ENCODE data around the gene SLC35F3. TPM values are rescaled to one million over a fixed set of nuclear protein-coding genes. Genes with fewer than 3 reads are reported as not detected.

SLC35F3 gene
- total RNA-seq, 8 experiments from 2014 or later: 0.46 to 2.1 (median 0.71) TPM; not detected in 3

DNA sequence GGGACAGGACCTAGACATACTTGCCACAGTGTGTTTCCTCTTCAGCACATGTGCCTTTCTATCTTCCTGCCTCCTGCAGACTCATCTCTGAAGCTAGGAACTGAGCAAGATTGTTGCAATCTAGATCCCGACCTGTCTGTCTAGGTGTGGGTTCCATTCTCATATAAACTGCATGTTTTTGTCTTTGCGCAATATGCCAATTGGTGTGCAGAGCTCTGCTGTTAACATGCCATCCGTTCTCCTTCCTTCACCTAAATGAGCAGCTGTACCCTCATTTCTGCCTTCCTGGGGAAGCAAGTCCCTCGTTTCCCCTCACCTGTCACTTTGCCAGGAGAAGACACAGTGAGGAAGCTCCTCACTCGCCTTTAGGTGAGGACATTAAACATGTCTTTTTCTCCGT is 55.5 kb downstream of the SLC35F3 start:
- H3K4me3 ChIP-seq: no peak overlapping the region
- in situ Hi-C loops (cut with MboI; ENCODE audit: low pct_unique_long_range_greater_than_20kb in 2 of 9, low sequenced_read_pairs in 9 of 9, unreplicated experiment in 9 of 9): no loop called here
- ATAC-seq (replicated peaks in 6 of 8): no peak
- WGBS, 10 experiments: 0 to 90% (median 67%) methylated on average over 1 to 6 of the region's 6 CpGs; no CpG with 5 or more reads in 1 of the 10 experiments
- peaks cover 0 to 5% of the 10 kb centered on the region in 2 donors for H3K4me1 ChIP-seq (replicated peaks in 1 of 2)
- H3K27ac ChIP-seq: no peak overlapping the region

- Histone ChIP-seq H3K4me1 (replicated peaks in 1 of 2) (peaks cover 0 to 5% of the 10 kb centered on the region in 2 donors), H3K4me3 (no peak overlapping the region), H3K27ac (no peak overlapping the region)
- WGBS, 10 experiments: 0 to 97% (median 85%) methylated on average over 1 to 3 of the region's 3 CpGs; no CpG with 5 or more reads in 4 of the 10 experiments
- in situ Hi-C loops (cut with MboI; ENCODE audit: low pct_unique_long_range_greater_than_20kb in 2 of 9, low sequenced_read_pairs in 9 of 9, unreplicated experiment in 9 of 9): no loop called here
- ATAC-seq (replicated peaks in 6 of 8): no peak
Measured at GRCh38 chr1:233960386-233960785, 55.9 kb downstream of the SLC35F3 start.

DNA sequence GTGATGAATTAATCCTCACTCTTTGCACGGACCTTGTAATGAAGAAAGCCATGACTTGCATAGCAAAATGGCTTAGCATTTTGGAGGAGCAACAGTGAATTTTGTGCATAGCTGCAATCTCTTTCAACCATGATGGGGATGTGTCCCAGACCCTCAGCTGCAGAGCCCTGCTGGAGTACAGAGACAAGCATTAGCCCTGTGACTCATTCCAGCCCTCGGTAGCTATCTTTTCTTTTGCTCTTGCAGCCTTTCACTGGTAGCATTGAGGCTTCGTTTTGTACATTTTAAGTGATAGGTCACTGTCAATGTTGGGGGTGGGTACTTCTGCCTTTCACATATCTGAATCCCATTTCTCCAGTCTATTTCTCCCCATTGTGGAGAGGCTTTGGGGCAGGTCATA is 58.4 kb downstream of the SLC35F3 start:
- no peak for ATAC-seq (replicated peaks in 6 of 8)
- no peak overlapping the region for H3K4me3 ChIP-seq
- WGBS, 10 experiments: 10 to 100% (median 64%) methylated on average over 1 to 3 of the region's 3 CpGs; no CpG with 5 or more reads in 2 of the 10 experiments
- H3K27ac ChIP-seq: no peak overlapping the region
- H3K4me1 ChIP-seq (replicated peaks in 1 of 2): peaks cover 0 to 5% of the 10 kb centered on the region in 2 donors
- in situ Hi-C loops (cut with MboI; ENCODE audit: low pct_unique_long_range_greater_than_20kb in 2 of 9, low sequenced_read_pairs in 9 of 9, unreplicated experiment in 9 of 9): no loop called here

DNA sequence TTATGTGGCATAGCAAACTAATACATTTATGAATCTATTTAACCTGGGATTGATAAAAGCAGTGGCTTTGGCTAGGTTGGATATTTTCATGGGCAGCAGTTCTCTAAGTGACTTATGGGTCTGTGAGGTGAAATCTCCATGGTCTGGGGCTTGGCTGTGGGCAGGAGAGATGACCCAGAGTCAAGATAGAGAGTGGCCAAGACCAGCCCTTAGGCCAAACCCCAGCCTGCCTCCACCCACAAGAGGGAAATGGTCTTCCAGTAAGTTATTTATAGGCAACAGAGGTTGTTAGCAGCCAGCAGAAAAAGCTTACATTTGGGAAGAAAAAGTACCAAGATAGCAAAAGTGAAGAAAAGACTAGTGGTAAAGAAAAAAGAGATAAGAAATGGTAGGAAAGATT is 61.4 kb downstream of the SLC35F3 start:
- Histone ChIP-seq H3K4me3 (no peak overlapping the region), H3K27ac (no peak overlapping the region), H3K4me1 (replicated peaks in 1 of 2) (no peaks in the 10 kb centered on the region)
- ATAC-seq (replicated peaks in 6 of 8): no peak
- in situ Hi-C loops (cut with MboI; ENCODE audit: low pct_unique_long_range_greater_than_20kb in 2 of 9, low sequenced_read_pairs in 9 of 9, unreplicated experiment in 9 of 9): no loop called here

DNA sequence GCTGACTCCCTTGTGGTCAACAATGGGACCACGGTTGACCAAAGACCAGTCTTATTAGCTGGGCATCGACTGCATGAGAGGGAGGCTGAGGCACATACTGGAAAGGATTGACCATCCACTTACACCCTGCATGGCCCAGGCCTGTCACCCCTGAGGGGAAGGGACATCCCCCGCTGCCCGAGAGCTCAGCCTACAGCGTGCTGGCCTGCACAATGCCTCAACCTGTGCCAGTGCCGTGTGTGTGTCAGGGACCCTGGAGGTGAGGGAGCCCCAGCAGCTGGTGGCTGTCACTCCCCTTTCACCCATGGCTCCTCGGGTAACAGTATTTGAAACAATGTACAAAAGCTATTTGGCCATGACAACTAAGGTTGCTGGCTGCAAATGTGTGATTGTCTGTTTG is 67.3 kb downstream of the SLC35F3 start:
- Histone ChIP-seq H3K4me3 (no peak overlapping the region), H3K4me1 (replicated peaks in 1 of 2) (peaks cover 9 to 12% of the 10 kb centered on the region in 2 donors), H3K27ac (no peak overlapping the region)
- ATAC-seq (replicated peaks in 6 of 8): no peak
- in situ Hi-C loops (cut with MboI; ENCODE audit: low pct_unique_long_range_greater_than_20kb in 2 of 9, low sequenced_read_pairs in 9 of 9, unreplicated experiment in 9 of 9): no loop called here
- 17 to 90% (median 80%) methylated on average over 2 to 7 of the region's 7 CpGs; no CpG with 5 or more reads in 4 of the 10 experiments for WGBS, 10 experiments

GRCh38 chr1:233972563-233972950 is 68.1 kb downstream of the SLC35F3 start:
- ATAC-seq (replicated peaks in 6 of 8): no peak
- no peak overlapping the region for H3K4me3 ChIP-seq
- in situ Hi-C loops (cut with MboI; ENCODE audit: low pct_unique_long_range_greater_than_20kb in 2 of 9, low sequenced_read_pairs in 9 of 9, unreplicated experiment in 9 of 9): no loop called here
- peak overlapping the region in 1 of 2 donors; percentile 69 for H3K27ac ChIP-seq
- peaks cover 9 to 12% of the 10 kb centered on the region in 2 donors for H3K4me1 ChIP-seq (replicated peaks in 1 of 2)
- 10 to 88% (median 76%) methylated on average over 1 to 4 of the region's 4 CpGs; no CpG with 5 or more reads in 3 of the 10 experiments for WGBS, 10 experiments

- Histone ChIP-seq H3K4me1 (replicated peaks in 1 of 2) (peaks cover 9 to 12% of the 10 kb centered on the region in 2 donors), H3K27ac (peak overlapping the region; percentile 9 to 69), H3K4me3 (no peak overlapping the region)
- in situ Hi-C loops (cut with MboI; ENCODE audit: low pct_unique_long_range_greater_than_20kb in 2 of 9, low sequenced_read_pairs in 9 of 9, unreplicated experiment in 9 of 9): no loop called here
- 0 to 91% (median 75%) methylated on average over 2 to 5 of the region's 7 CpGs; no CpG with 5 or more reads in 1 of the 10 experiments for WGBS, 10 experiments
- peak in 6 of 8 experiments; percentile 33 to 99 (median 97) for ATAC-seq (replicated peaks in 6 of 8)
Measured at GRCh38 chr1:233972951-233973635, 68.6 kb downstream of the SLC35F3 start.

- Histone ChIP-seq H3K27ac (no peak overlapping the region), H3K4me3 (no peak overlapping the region), H3K4me1 (replicated peaks in 1 of 2) (peaks cover 9 to 12% of the 10 kb centered on the region in 2 donors)
- in situ Hi-C loops (cut with MboI; ENCODE audit: low pct_unique_long_range_greater_than_20kb in 2 of 9, low sequenced_read_pairs in 9 of 9, unreplicated experiment in 9 of 9): no loop called here
- 15 to 92% (median 59%) methylated on average over 3 to 10 of the region's 11 CpGs; no CpG with 5 or more reads in 4 of the 10 experiments for WGBS, 10 experiments
- ATAC-seq (replicated peaks in 6 of 8): no peak
Measured at GRCh38 chr1:233975486-233975885, 71.0 kb downstream of the SLC35F3 start.

DNA sequence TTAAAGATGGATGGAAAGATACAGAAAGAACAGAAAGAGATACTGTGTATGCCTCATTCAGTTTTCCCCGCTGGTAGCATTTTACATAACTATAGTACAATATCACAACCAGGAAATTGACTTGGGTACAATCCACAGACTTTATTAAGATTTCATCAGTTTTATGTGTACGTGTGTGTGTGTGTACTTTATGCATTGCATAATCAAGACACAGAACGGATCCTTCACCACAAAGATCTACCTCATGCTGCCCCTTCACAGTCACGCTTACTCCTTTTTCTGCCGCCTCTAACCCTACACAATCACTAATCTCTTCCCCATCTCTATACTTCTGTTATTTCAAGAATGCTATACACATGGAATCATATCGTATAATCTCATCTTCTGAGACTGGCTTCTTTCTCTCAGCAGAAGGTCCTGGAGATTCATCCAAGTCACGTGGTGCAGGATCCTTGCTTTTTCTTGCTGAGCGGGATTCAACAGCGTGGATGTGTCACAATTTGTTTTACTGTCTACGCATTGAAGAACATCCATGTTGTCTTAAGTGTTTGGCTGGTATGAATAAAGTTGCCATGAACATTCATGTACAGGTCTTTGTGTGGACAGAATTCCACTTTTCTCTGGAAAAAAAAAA is 76.7 kb downstream of the SLC35F3 start:
- in situ Hi-C loops (cut with MboI; ENCODE audit: low pct_unique_long_range_greater_than_20kb in 2 of 9, low sequenced_read_pairs in 9 of 9, unreplicated experiment in 9 of 9): no loop called here
- Histone ChIP-seq H3K27ac (no peak overlapping the region), H3K4me1 (replicated peaks in 1 of 2) (no peaks in the 10 kb centered on the region), H3K4me3 (no peak overlapping the region)
- ATAC-seq (replicated peaks in 6 of 8): no peak
- 8 to 100% (median 83%) methylated on average over 2 to 10 of the region's 10 CpGs for WGBS, 10 experiments

DNA sequence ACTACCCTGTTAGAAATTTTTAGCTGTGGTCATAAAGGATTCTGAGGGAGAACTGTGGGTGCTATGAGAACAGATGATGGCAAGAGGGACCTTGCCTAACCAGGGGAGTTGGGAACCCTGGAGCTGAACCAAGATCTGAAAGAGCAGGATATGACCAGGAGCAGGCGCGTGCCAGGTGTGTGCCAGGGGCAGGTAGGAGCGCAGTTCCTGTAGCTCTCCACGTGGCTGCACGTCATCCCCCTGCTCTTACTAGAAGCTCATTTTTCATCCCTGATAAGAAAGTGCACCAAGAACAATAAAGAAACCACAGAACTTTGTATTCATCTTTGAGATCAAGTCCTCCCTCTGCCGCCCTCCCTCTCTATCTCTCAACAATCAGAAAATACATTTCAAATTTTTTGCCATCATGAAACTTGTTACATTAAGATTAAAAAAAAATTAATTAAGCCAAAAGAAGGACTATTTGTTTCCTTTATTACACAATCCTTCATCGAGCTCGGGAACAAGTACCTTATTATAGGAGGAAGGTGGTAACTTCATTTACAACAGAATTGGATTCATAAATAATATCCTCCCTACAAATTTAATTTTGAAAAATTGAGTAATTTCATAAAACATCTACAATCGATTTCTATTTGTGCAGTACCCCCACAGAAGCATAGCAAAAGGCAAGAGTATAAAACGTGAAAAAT is 78.5 kb downstream of the SLC35F3 start:
- 15 to 86% (median 74%) methylated on average over 4 to 10 of the region's 10 CpGs for WGBS, 10 experiments
- Histone ChIP-seq H3K27ac (no peak overlapping the region), H3K4me1 (replicated peaks in 1 of 2) (no peaks in the 10 kb centered on the region), H3K4me3 (no peak overlapping the region)
- no peak for ATAC-seq (replicated peaks in 6 of 8)
- in situ Hi-C loops (cut with MboI; ENCODE audit: low pct_unique_long_range_greater_than_20kb in 2 of 9, low sequenced_read_pairs in 9 of 9, unreplicated experiment in 9 of 9): no loop called here

DNA sequence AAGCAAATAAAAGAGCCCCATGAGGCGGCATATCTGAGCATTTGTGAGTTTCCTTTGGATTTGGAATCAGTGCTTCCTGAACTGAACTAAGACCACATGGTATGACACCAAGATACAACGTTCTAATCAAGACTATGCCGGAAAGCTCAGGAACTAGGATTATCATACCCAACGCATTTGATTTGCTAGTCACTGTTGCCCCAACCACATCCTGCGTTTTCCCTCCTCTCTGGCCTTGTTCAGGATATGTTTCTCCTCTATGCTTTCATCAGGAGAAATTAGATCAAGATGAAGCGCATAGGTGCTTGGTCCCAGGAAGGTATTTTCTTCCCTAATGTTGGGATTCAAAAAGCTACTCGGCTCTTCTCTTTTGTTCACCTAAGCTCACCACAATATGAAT is 79.3 kb downstream of the SLC35F3 start:
- in situ Hi-C loops (cut with MboI; ENCODE audit: low pct_unique_long_range_greater_than_20kb in 2 of 9, low sequenced_read_pairs in 9 of 9, unreplicated experiment in 9 of 9): no loop called here
- Histone ChIP-seq H3K4me3 (no peak overlapping the region), H3K27ac (no peak overlapping the region), H3K4me1 (replicated peaks in 1 of 2) (no peaks in the 10 kb centered on the region)
- 10 to 97% (median 82%) methylated on average over 2 to 7 of the region's 7 CpGs for WGBS, 10 experiments
- ATAC-seq (replicated peaks in 6 of 8): no peak

DNA sequence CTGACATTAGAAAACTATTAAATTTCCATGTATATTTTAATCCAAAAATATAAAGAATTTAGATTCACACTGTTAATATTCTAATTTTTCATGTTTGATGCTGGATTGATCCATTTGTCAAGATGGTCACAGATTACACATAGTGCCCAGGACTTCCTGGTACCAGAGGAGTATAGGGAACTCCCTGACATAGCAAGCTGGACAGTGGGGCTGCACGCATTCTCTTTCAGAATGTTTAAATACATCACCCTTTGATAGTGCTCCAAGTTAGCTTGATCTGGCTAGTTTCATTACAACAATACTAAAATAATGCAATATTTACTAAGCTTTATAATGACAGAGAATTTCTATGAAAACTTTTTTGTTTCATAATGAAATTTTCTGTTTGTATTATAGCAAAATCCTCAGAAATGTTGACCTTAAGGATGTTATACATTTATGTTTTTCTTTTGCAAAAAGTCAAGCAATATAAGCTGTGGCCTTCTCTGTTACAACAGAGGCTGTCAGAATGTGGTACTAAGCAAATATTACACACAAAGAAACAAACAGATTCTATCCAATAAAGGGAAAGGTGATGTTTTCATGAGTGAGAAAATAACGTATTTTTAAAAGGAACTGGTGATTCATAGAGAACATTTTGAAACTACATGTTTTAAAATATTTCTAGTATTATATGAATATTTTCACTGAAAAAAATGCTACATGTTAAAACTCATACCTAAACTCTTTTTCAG is 84.7 kb downstream of the SLC35F3 start:
- Histone ChIP-seq H3K4me1 (replicated peaks in 1 of 2) (no peaks in the 10 kb centered on the region), H3K27ac (no peak overlapping the region), H3K4me3 (no peak overlapping the region)
- 0 to 94% (median 76%) methylated on average over 1 to 2 of the region's 2 CpGs for WGBS, 10 experiments
- in situ Hi-C loops (cut with MboI; ENCODE audit: low pct_unique_long_range_greater_than_20kb in 2 of 9, low sequenced_read_pairs in 9 of 9, unreplicated experiment in 9 of 9): no loop called here
- no peak for ATAC-seq (replicated peaks in 6 of 8)

GRCh38 chr1:233990486-233990885 is 86.0 kb downstream of the SLC35F3 start:
- in situ Hi-C loops (cut with MboI; ENCODE audit: low pct_unique_long_range_greater_than_20kb in 2 of 9, low sequenced_read_pairs in 9 of 9, unreplicated experiment in 9 of 9): no loop called here
- H3K4me1 ChIP-seq (replicated peaks in 1 of 2): no peaks in the 10 kb centered on the region
- H3K27ac ChIP-seq: no peak overlapping the region
- ATAC-seq (replicated peaks in 6 of 8): no peak
- H3K4me3 ChIP-seq: no peak overlapping the region
- 0 to 100% (median 67%) methylated on average over 1 to 2 of the region's 2 CpGs for WGBS, 10 experiments

Measured in motor neuron (in vitro differentiated cells).